Effector CD4-positive, alpha-beta T cell (primary cell): ENCODE data around the gene ETFA.

Experiments
- DNase-seq: peaks from one replicate; pipeline ENCODE4 v3.0.0-alpha.2; 2020

The ETFA gene

DNA sequence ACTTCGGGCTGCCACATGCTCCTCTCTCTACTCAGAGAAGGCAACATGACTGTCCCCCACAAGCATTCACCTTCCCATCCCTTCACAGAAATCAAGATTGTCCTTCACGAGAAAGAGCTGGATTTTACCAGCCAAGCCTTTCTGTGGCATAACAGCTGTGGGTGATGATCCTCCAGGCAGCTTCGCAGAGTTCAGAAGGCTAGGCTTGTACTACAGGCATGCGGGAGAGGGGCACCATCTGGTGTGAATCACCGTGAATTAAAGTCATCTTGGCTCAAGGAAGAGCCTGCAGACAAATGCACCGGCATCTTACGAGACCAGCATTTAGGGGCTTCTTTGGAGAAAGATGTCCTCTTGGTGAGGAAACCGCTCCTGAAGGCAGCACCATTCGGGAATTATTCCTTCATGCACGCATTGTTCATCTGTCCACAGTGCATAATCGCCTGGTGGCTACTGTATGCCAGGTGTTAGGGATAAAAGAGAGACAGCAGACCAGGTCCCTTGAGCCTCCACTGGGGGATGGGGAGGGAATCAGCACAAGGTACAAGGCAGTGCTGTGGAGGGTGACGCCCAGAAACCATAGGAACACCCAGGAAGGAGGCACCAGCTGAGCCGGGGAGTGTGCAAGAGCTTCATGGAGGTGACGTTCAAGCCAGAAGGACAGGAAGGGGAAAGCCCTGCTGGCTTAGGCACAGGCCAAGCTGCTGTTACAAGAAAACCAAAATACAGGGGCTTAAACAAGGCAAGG, 142.9 kb downstream of the ETFA start:
- no peak for DNase-seq

DNA sequence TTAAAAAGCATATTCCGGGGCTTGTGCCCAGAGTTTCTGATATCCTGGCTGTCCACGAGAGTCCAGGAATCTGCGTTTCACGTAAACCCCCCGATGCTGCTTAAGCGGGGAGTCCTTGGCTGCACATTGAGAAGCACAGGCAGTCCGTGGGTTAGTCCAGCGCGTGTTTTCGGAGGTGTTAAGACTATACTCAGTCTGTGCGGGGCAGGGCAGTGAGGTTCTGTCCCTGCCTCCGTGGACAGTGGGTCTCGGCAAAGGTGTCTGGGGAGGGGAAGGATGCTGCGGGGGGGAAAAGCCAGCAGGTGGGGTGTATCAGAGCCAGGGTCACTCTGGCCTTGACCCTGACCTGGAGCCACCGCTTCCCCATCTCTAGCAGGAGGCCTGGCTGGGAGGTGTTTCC, 145.3 kb downstream of the ETFA start:
- no peak for DNase-seq
